Uterus (tissue), 4 donors: Measurements from ENCODE around the gene DPRX. TPM values are rescaled to one million over a fixed set of nuclear protein-coding genes. Genes with fewer than 3 reads are reported as not detected.

Experiments used
- DNase-seq, 2 donors: peaks; one replicate each; pipeline ENCODE4 v3.0.0-alpha.2; 2019 to 2020
- H3K27ac ChIP-seq, 2 donors: fragments of 200-600 bp; sonication (generic); 1 replicate in 1 of 2; 2 replicates in 1 of 2; pipeline ENCODE4 v1.5.1; 2016 to 2018
- H3K27me3 ChIP-seq, 2 donors: fragments of 200-600 bp; sonication (generic); one replicate each; pipeline ENCODE4 v1.5.1; 2018 to 2019; ENCODE audit warnings: control low read depth in 1 of 2
- H3K36me3 ChIP-seq, 2 donors: fragments of 200-600 bp; sonication (generic); one replicate each; pipeline ENCODE4 v1.5.1; 2019; ENCODE audit warnings: control low read depth in 1 of 2
- H3K4me1 ChIP-seq, 2 donors: fragments of 200-600 bp; sonication (generic); one replicate each; pipeline ENCODE4 v1.5.1; 2018 to 2019; ENCODE audit warnings: control low read depth in 1 of 2
- H3K4me3 ChIP-seq, 2 donors: fragments of 200-600 bp; sonication (generic); 1 replicate in 1 of 2; 2 replicates in 1 of 2; pipeline ENCODE4 v1.5.1; 2018 to 2019; ENCODE audit warnings: mild to moderate bottlenecking in 1 of 2
- H3K9me3 ChIP-seq, 2 donors: fragments of 200-600 bp; sonication (generic); one replicate each; pipeline ENCODE4 v1.5.1; 2019; ENCODE audit warnings: control low read depth in 1 of 2
- CTCF ChIP-seq, 4 experiments: fragments of 200-600 bp in 2 of 4; fragments of 450-650 bp in 2 of 4; sonication (generic) in 2 of 4; IDR thresholded peaks; one replicate each; pipeline ENCODE4 v1.5.1; 2016 to 2019; ENCODE audit warnings: antibody characterized with exemption in 4 of 4, mild to moderate bottlenecking in 2 of 4, moderate library complexity in 1 of 4
- POLR2A ChIP-seq, 2 donors: fragments of 450-650 bp; IDR thresholded peaks; one replicate each; pipeline ENCODE4 v1.6.1; 2016; ENCODE audit warnings: antibody characterized with exemption in 2 of 2, mild to moderate bottlenecking in 1 of 2, moderate library complexity in 1 of 2
- intact Hi-C: fragments of 100-400 bp; cut with DNase I; formaldehyde crosslinking; loops from one replicate; pipeline ENCODE4 v1.15.1; 2023; ENCODE audit warnings: low total_unique reads
- total RNA-seq, 4 donors: library from RNA; depleted of rRNA in 3 of 4; stranded (reverse); fragments of >200 nt in 3 of 4; gene quantifications; one replicate each; pipeline versions ENCODE4 v1.1.0 to v1.2.4, GENCODE V29; 2014 to 2023
- donor health status: DM: yes; HTN: yes; CAD: no.

The DPRX gene
- total RNA-seq, 4 donors from 2014 or later, result not detected

GRCh38 chr19:53652476-53652875, 20.7 kb downstream of the DPRX start:
- intact Hi-C loops, result no loop called here
- DNase-seq, result no peak
- TF ChIP-seq POLR2A (IDR thresholded peaks at IDR 0.05) (no peak), CTCF (IDR thresholded peaks at IDR 0.05) (no peak)
- no peaks in the 10 kb centered on the region for H3K27me3 ChIP-seq
- no peaks in the 10 kb centered on the region for H3K9me3 ChIP-seq
- no peaks in the 10 kb centered on the region for H3K4me1 ChIP-seq
- H3K36me3 ChIP-seq, result no peaks in the 10 kb centered on the region
- no peak overlapping the region for H3K27ac ChIP-seq
- H3K4me3 ChIP-seq, result no peak overlapping the region

- TF ChIP-seq CTCF (IDR thresholded peaks at IDR 0.05) (no peak), POLR2A (IDR thresholded peaks at IDR 0.05) (no peak)
- H3K27me3 ChIP-seq, result no peaks in the 10 kb centered on the region
- H3K4me1 ChIP-seq, result no peaks in the 10 kb centered on the region
- no peak overlapping the region for H3K4me3 ChIP-seq
- H3K27ac ChIP-seq, result no peak overlapping the region
- no peaks in the 10 kb centered on the region for H3K36me3 ChIP-seq
- H3K9me3 ChIP-seq, result no peaks in the 10 kb centered on the region
- no peak for DNase-seq
- intact Hi-C loops, result no loop called here
Observed at GRCh38 chr19:53655042-53655665, 23.4 kb downstream of the DPRX start.

- H3K27me3 ChIP-seq, result no peaks in the 10 kb centered on the region
- TF ChIP-seq POLR2A (IDR thresholded peaks at IDR 0.05) (no peak), CTCF (IDR thresholded peaks at IDR 0.05) (no peak)
- H3K36me3 ChIP-seq, result no peaks in the 10 kb centered on the region
- no peak for DNase-seq
- no peak overlapping the region for H3K27ac ChIP-seq
- no peaks in the 10 kb centered on the region for H3K9me3 ChIP-seq
- H3K4me1 ChIP-seq, result no peaks in the 10 kb centered on the region
- no peak overlapping the region for H3K4me3 ChIP-seq
- intact Hi-C loops, result no loop called here
Observed at GRCh38 chr19:53657330-53657729, 25.5 kb downstream of the DPRX start.

- Histone ChIP-seq H3K27ac (no peak overlapping the region), H3K9me3 (no peaks in the 10 kb centered on the region), H3K27me3 (no peaks in the 10 kb centered on the region), H3K4me3 (no peak overlapping the region), H3K4me1 (no peaks in the 10 kb centered on the region), H3K36me3 (no peaks in the 10 kb centered on the region)
- DNase-seq, result no peak
- TF ChIP-seq CTCF (IDR thresholded peaks at IDR 0.05) (no peak), POLR2A (IDR thresholded peaks at IDR 0.05) (no peak)
- intact Hi-C loops, result no loop called here
Observed at GRCh38 chr19:53657778-53658177, 26.0 kb downstream of the DPRX start.

GRCh38 chr19:53659292-53659691, 27.5 kb downstream of the DPRX start:
- no peak overlapping the region for H3K27ac ChIP-seq
- no peak overlapping the region for H3K4me3 ChIP-seq
- H3K27me3 ChIP-seq, result no peaks in the 10 kb centered on the region
- TF ChIP-seq CTCF (IDR thresholded peaks at IDR 0.05) (no peak), POLR2A (IDR thresholded peaks at IDR 0.05) (no peak)
- intact Hi-C loops, result no loop called here
- DNase-seq, result no peak
- H3K4me1 ChIP-seq, result no peaks in the 10 kb centered on the region
- no peaks in the 10 kb centered on the region for H3K9me3 ChIP-seq
- no peaks in the 10 kb centered on the region for H3K36me3 ChIP-seq
